K562 (cell line): Measurements from ENCODE around the gene SOWAHB. TPM values are rescaled to one million over a fixed set of nuclear protein-coding genes. Genes with fewer than 3 reads are reported as not detected.

Source experiments
- ATAC-seq: fragments of 200-7000 bp; cut with Tn5 transposase; 3 replicates; pipeline ENCODE4 v1.9.1; 2020; ENCODE audit warnings: moderate library complexity
- BruUV-seq: library from RNA; stranded (reverse); fragments of 400-500 nt; replicated peaks from 2 replicates; lab custom pipeline; 2021; lab: Mats Ljungman, UMichigan
- CTCF ChIA-PET: fragments of 300-600 bp; formaldehyde crosslinking; extraction: SDS; loops from one replicate; lab custom pipeline; 2021; ENCODE audit warnings: low intra/inter-chr PET ratio; lab: Yijun Ruan, JAX
- POLR2A ChIA-PET: fragments of 300-600, 350-650 bp; sonication (Branson Sonifier 250); formaldehyde crosslinking; extraction: SDS; loops from one replicate; lab custom pipeline; 2021; ENCODE audit warnings: antibody characterized with exemption, inconsistent platforms; lab: Yijun Ruan, JAX
- DNase-seq, 4 experiments: peaks; one replicate each; pipeline versions ENCODE4 v3.0.0 to v3.0.0-alpha.2; 2011 to 2018; ENCODE audit warnings: low spot score in 3 of 4, mixed read lengths in 3 of 4; ENCODE audit errors: extremely low read depth in 1 of 4
- FAIRE-seq: peaks from 2 replicates; lab custom pipeline; 2011; peaks lifted over from hg19 to GRCh38; lab: Jason Lieb, UNC
- H2AFZ ChIP-seq: 2 replicates; pipeline ENCODE4 v1.6.0; 2011; ENCODE audit warnings: low read depth, low read length, control low read depth, inconsistent platforms
- H3K27ac ChIP-seq: fragments of 200-600 bp; 3 replicates; pipeline ENCODE4 v1.8.0; 2011; ENCODE audit warnings: low read depth, mild to moderate bottlenecking, control low read depth, inconsistent platforms, low read length, moderate library complexity, mixed read lengths; ENCODE audit errors: extremely low read depth
- H3K27me3 ChIP-seq, 2 experiments: fragments of 300-600 bp in 1 of 2; 2 replicates in 1 of 2; 3 replicates in 1 of 2; pipeline versions ENCODE4 v1.6.0 to v1.8.0; 2011; ENCODE audit warnings: inconsistent platforms in 2 of 2, low read length in 2 of 2, mild to moderate bottlenecking in 1 of 2, mixed read lengths in 1 of 2, moderate library complexity in 1 of 2; ENCODE audit not compliant: control insufficient read depth in 2 of 2, insufficient read depth in 2 of 2
- H3K36me3 ChIP-seq: fragments of 300-600 bp; 3 replicates; pipeline ENCODE4 v1.8.0; 2011; ENCODE audit warnings: mild to moderate bottlenecking, low read length, inconsistent platforms; ENCODE audit not compliant: control insufficient read depth, insufficient read depth
- H3K4me1 ChIP-seq, 2 experiments: fragments of 200-600 bp in 1 of 2; replicated peaks in 1 of 2; 2 replicates in 1 of 2; 3 replicates in 1 of 2; pipeline versions ENCODE4 v1.5.1 to v1.8.0; 2011; ENCODE audit warnings: inconsistent platforms in 2 of 2, low read length in 2 of 2, mild to moderate bottlenecking in 1 of 2, mixed read lengths in 1 of 2, moderate library complexity in 1 of 2; ENCODE audit not compliant: control insufficient read depth in 2 of 2, insufficient read depth in 2 of 2
- H3K4me2 ChIP-seq: 2 replicates; pipeline ENCODE4 v1.6.1; 2011; ENCODE audit warnings: low read length, control low read depth, inconsistent platforms, mixed read lengths; ENCODE audit not compliant: insufficient read depth
- H3K4me3 ChIP-seq: fragments of 200-600 bp; sonication (generic), shearing (Covaris generic); 2 replicates; pipeline ENCODE4 v1.5.1; 2016; ENCODE audit warnings: control low read depth, inconsistent platforms
- H3K79me2 ChIP-seq: fragments of 200-600 bp; 3 replicates; pipeline ENCODE4 v1.8.0; 2011; ENCODE audit warnings: low read length, inconsistent platforms; ENCODE audit not compliant: control insufficient read depth, insufficient read depth
- H3K9ac ChIP-seq, 2 experiments: 2 replicates each; pipeline versions ENCODE4 v1.6.0 to v1.6.1; 2011; ENCODE audit warnings: low read depth in 2 of 2, low read length in 2 of 2, control low read depth in 1 of 2, inconsistent platforms in 1 of 2, mild to moderate bottlenecking in 1 of 2, mixed read lengths in 1 of 2; ENCODE audit not compliant: insufficient read depth in 1 of 2
- H3K9me1 ChIP-seq: one replicate; pipeline ENCODE4 v1.6.0; 2011; ENCODE audit warnings: inconsistent platforms, mild to moderate bottlenecking, low read length, moderate library complexity; ENCODE audit not compliant: control insufficient read depth, insufficient read depth
- H3K9me3 ChIP-seq: replicated peaks from 2 replicates; pipeline ENCODE4 v1.5.1; 2011; ENCODE audit warnings: low read depth, low read length, inconsistent platforms; ENCODE audit not compliant: control insufficient read depth, insufficient read depth
- H4K20me1 ChIP-seq: replicated peaks from 2 replicates; pipeline ENCODE4 v1.6.1; 2011; ENCODE audit warnings: low read length, inconsistent platforms, mixed read lengths; ENCODE audit not compliant: control insufficient read depth, insufficient read depth
- CCNT2 ChIP-seq: IDR thresholded peaks from 2 replicates; pipeline ENCODE4 v1.6.1; 2011; ENCODE audit warnings: borderline replicate concordance, low read depth, mild to moderate bottlenecking, moderate library complexity, mixed read lengths, low read length; ENCODE audit not compliant: insufficient read length; ENCODE audit errors: extremely low read depth
- GTF2A2 ChIP-seq: IDR thresholded peaks from 2 replicates; pipeline ENCODE4 v1.6.1; 2016; ENCODE audit warnings: mild to moderate bottlenecking, missing genetic modification characterization, missing compliant biosample characterization
- GTF2F1 ChIP-seq: IDR thresholded peaks from 2 replicates; pipeline ENCODE4 v1.6.1; 2011; ENCODE audit warnings: low read depth, low read length, improper control_type of control experiment
- IFI16 ChIP-seq: fragments of 250-450 bp; sonication (Bioruptor Pico); IDR thresholded peaks from 2 replicates; pipeline ENCODE4 v2.1.2; 2022; ENCODE audit warnings: mild to moderate bottlenecking, inconsistent platforms
- MAFF ChIP-seq: IDR thresholded peaks from 2 replicates; pipeline ENCODE4 v1.6.1; 2012; ENCODE audit warnings: low read length, improper control_type of control experiment
- MCM5 ChIP-seq: fragments of 450-650 bp; IDR thresholded peaks from 2 replicates; pipeline ENCODE4 v1.6.1; 2016; ENCODE audit warnings: low read depth
- RBFOX2 ChIP-seq: fragments of 200-400 bp; formaldehyde crosslinking; IDR thresholded peaks from 2 replicates; pipeline ENCODE4 v1.6.1; 2017; ENCODE audit warnings: low read depth, mild to moderate bottlenecking, low read length, moderate library complexity
- RFX1 ChIP-seq: fragments of 450-650 bp; IDR thresholded peaks from 2 replicates; pipeline ENCODE4 v1.6.1; 2016; ENCODE audit warnings: mild to moderate bottlenecking, moderate library complexity
- SAP30 ChIP-seq: fragments of 200-600 bp; sonication (generic); IDR thresholded peaks from 2 replicates; pipeline ENCODE4 v1.6.1; 2012; ENCODE audit warnings: borderline replicate concordance, low read depth, mild to moderate bottlenecking, moderate library complexity, low read length, control low read depth, inconsistent platforms; ENCODE audit not compliant: insufficient read depth, poor library complexity, severe bottlenecking
- SMARCB1 ChIP-seq: IDR thresholded peaks from 2 replicates; pipeline ENCODE4 v1.6.1; 2011; ENCODE audit warnings: improper control_type of control experiment, low read depth; ENCODE audit not compliant: insufficient read length
- SPI1 ChIP-seq: IDR thresholded peaks from 2 replicates; pipeline ENCODE4 v1.6.1; 2011; ENCODE audit warnings: low read depth, low read length, control low read depth, borderline replicate concordance
- STAG1 ChIP-seq: sonication (generic); formaldehyde crosslinking; IDR thresholded peaks from 2 replicates; pipeline ENCODE4 v1.5.0; 2020; ENCODE audit warnings: missing genetic modification reagents, borderline replicate concordance
- TEAD1 ChIP-seq, 2 experiments: fragments of 450-650 bp in 1 of 2; sonication (generic) in 1 of 2; formaldehyde crosslinking; IDR thresholded peaks; 2 replicates each; pipeline versions ENCODE4 v1.4.0 to v1.8.0; 2020 to 2022; ENCODE audit warnings: mild to moderate bottlenecking in 2 of 2, missing genetic modification reagents in 1 of 2
- TRIM24 ChIP-seq, 2 experiments: fragments of 450-650 bp; IDR thresholded peaks; 2 replicates each; pipeline ENCODE4 v1.6.1; 2016
- ZBTB43 ChIP-seq: sonication (generic); formaldehyde crosslinking; IDR thresholded peaks from 2 replicates; pipeline ENCODE4 v1.8.0; 2023; ENCODE audit warnings: mild to moderate bottlenecking, missing genetic modification reagents
- ZFP30 ChIP-seq: fragments of 250-450 bp; sonication (Bioruptor Pico); IDR thresholded peaks from 2 replicates; pipeline ENCODE4 v1.8.0; 2022; ENCODE audit warnings: moderate library complexity, mild to moderate bottlenecking, inconsistent platforms, borderline replicate concordance
- WGBS: fragments of 100-300 bp; shearing (Covaris generic); methylation state at CpG from one replicate; pipeline ENCODE4 v1.1.6; 2016; ENCODE audit warnings: low coverage, mixed read lengths; ENCODE audit not compliant: insufficient coverage; ENCODE audit errors: missing lambda C conversion rate; 5-methylcytosine and 5-hydroxymethylcytosine counted together
- in situ Hi-C: fragments of 300-500 bp; cut with MboI; formaldehyde crosslinking; loops from 4 replicates; pipeline ENCODE4 v1.15.0; 2018; ENCODE audit warnings: inconsistent platforms, mixed read lengths
- intact Hi-C: fragments of 100-400 bp; cut with micrococcal nuclease; formaldehyde crosslinking; loops from 2 replicates; pipeline ENCODE4 v1.14.2; 2022
- polyA plus RNA-seq, 8 experiments: library from polyadenylated mRNA; depleted of rRNA in 4 of 8; stranded (reverse) in 5 of 8; unstranded in 3 of 8; fragments of >200 nt; fragmentation: Nextera tagmentation in 2 of 8; fragmentation: Illumina TruSeq in 1 of 8; extraction: Ambion mirVana in 2 of 8; extraction: Trizol in 1 of 8; gene quantifications; 2 replicates each; pipeline versions ENCODE4 v1.2.1 to v1.2.3, GENCODE V29; 2011 to 2014; ENCODE audit warnings: inconsistent platforms in 1 of 8, missing spikeins in 1 of 8
- total RNA-seq, 7 experiments: library from RNA; depleted of rRNA in 6 of 7; stranded (reverse); fragments of >200 nt in 6 of 7; fragmentation: Illumina TruSeq in 2 of 7; extraction: Trizol in 2 of 7; gene quantifications; 2 replicates each; pipeline versions ENCODE4 v1.2.1 to v1.2.3, GENCODE V29; 2011 to 2021; ENCODE audit warnings: low replicate concordance in 1 of 7
- TF ChIP-seq, protein P1 (sequence below): fragments of 450-650 bp; formaldehyde crosslinking; IDR thresholded peaks from 2 replicates; pipeline ENCODE4 v1.4.0; 2020; ENCODE audit warnings: mild to moderate bottlenecking, moderate library complexity

SOWAHB gene
- total and polyA plus RNA-seq, 9 of the 15 experiments (the other 6 are each of a cell fraction or from before 2014, with no cell fraction given) = not detected

DNA sequence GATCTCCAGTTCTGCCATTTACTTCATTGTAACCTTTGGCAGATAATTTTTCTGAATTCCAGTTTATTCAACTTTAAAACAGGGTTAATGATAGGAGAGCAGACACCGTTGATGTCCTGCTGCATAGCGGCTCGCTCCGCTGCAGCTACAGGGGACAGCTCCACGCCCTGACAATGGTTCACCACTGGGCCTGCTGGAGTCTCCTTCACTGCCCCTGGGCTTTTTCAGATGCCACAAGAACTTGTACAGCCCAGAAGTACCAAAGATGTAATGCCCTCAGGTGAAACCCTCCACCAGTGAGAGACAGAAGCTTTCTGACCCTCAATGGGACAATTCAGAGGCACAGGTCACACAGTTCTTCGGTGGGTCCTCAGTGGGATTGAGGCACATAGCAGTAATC lies 28.9 kb upstream of the SOWAHB start (continued):
- no peak for TF ChIP-seq ZBTB43
- TF ChIP-seq, protein P1, sequence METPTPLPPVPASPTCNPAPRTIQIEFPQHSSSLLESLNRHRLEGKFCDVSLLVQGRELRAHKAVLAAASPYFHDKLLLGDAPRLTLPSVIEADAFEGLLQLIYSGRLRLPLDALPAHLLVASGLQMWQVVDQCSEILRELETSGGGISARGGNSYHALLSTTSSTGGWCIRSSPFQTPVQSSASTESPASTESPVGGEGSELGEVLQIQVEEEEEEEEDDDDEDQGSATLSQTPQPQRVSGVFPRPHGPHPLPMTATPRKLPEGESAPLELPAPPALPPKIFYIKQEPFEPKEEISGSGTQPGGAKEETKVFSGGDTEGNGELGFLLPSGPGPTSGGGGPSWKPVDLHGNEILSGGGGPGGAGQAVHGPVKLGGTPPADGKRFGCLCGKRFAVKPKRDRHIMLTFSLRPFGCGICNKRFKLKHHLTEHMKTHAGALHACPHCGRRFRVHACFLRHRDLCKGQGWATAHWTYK (CRISPR knock-in tag) = no peak
- no peak for TF ChIP-seq TRIM24 (IDR thresholded peaks at IDR 0.05)

DNA sequence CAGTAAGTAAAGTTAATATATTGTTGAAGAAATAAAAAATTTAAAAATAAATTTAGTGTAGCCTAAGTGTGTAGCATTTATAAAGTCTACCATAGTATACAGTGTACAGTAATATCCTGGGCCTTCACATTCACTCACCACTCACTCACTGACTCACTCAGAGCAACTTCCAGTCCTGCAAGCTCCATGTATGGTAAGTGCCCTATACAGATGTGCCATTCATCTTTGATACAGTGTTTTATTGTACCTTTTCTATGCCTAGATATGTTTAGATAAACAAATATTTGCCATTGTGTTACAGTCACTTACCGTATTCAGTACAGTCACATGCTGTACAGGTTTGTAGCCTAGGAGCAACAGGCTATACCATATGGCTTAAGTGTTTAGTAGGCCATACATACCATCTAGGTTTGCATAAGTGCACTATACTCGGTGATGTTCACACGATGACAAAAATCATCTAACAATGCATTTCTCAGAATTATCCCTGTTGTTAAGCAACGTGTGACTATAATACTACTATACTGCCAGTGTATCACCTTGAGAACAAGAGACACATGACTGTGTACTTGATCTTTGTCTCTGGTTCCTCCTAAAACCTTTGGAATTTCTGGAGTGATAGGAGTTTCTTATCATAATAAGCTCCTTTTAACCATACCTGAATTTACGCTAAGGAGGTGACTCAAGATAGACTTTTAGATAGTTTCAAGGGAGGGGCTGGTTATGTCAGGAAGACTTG lies 25.8 kb upstream of the SOWAHB start:
- POLR2A ChIA-PET = no interaction called here
- TF ChIP-seq RFX1 (no peak), MCM5 (no peak), STAG1 (CRISPR knock-in tag) (no peak), GTF2F1 (no peak), MAFF (no peak), SAP30 (no peak), TRIM24 (IDR thresholded peaks at IDR 0.05) (no peak), RBFOX2 (no peak), SMARCB1 (no peak), SPI1 (no peak), TEAD1 (CRISPR knock-in tag; IDR thresholded peaks at IDR 0.05) (no peak), CCNT2 (no peak), GTF2A2 (tag) (no peak), IFI16 (CRISPR knock-in tag) (no peak), ZFP30 (CRISPR knock-in tag) (no peak)
- TF ChIP-seq, protein P1 (CRISPR knock-in tag) = no peak

More for the DNA sequence above, 25.8 kb upstream of the SOWAHB start:
- intact Hi-C loops (no loop called here), in situ Hi-C loops (no loop called here)
- Histone ChIP-seq H3K9me3 (no peaks in the 10 kb centered on the region), H3K27ac (no peak overlapping the region), H3K9ac (no peak overlapping the region), H2AFZ (no peak overlapping the region), H3K4me2 (no peak overlapping the region), H3K79me2 (no peaks in the 10 kb centered on the region), H3K9me1 (no peaks in the 10 kb centered on the region), H3K27me3 (no peaks in the 10 kb centered on the region), H3K36me3 (no peaks in the 10 kb centered on the region), H3K4me3 (no peak overlapping the region), H4K20me1 (no peaks in the 10 kb centered on the region), H3K4me1 (no peaks in the 10 kb centered on the region; a peak in 1 of 5 replicates)
- DNase-seq (no peak), ATAC-seq (no peak), FAIRE-seq (no peak)
- no TSS peak for BruUV-seq
- CTCF ChIA-PET = no interaction called here
- 39% methylated on average over 5 of the region's 5 CpGs for WGBS
